GM18861 (cell line): ENCODE data around the gene GPALPP1.
"Not testable (repeated sequence)": the region's sequence is repeated elsewhere in the genome, so short reads cannot be mapped to it uniquely, and the experiment has no call there.

Experiments used
- ATAC-seq: cut with Tn5 transposase; IDR thresholded peaks from one replicate; pipeline ENCODE4 v1.9.1; 2021; ENCODE audit not compliant: unreplicated experiment

The GPALPP1 gene

GRCh38 chr13:45060062-45060461 lies 70.7 kb downstream of the GPALPP1 start:
- ATAC-seq, result no peak

- no peak for ATAC-seq
Measured at GRCh38 chr13:45063261-45063860, 74.0 kb downstream of the GPALPP1 start.

- ATAC-seq, result not testable (repeated sequence)
Measured at GRCh38 chr13:45063889-45064288, 74.6 kb downstream of the GPALPP1 start.

- ATAC-seq, result no peak
Measured at GRCh38 chr13:45064889-45065288, 75.6 kb downstream of the GPALPP1 start.

- ATAC-seq, result no peak
Measured at GRCh38 chr13:45068036-45069001, 79.0 kb downstream of the GPALPP1 start.

GRCh38 chr13:45073809-45074208 lies 84.5 kb downstream of the GPALPP1 start:
- ATAC-seq, result no peak

- no peak for ATAC-seq
Measured at GRCh38 chr13:45074721-45075120, 85.4 kb downstream of the GPALPP1 start.

GRCh38 chr13:45078003-45078402 lies 88.7 kb downstream of the GPALPP1 start:
- no peak for ATAC-seq
